ENCODE data around the gene UBAC1.

DNA sequence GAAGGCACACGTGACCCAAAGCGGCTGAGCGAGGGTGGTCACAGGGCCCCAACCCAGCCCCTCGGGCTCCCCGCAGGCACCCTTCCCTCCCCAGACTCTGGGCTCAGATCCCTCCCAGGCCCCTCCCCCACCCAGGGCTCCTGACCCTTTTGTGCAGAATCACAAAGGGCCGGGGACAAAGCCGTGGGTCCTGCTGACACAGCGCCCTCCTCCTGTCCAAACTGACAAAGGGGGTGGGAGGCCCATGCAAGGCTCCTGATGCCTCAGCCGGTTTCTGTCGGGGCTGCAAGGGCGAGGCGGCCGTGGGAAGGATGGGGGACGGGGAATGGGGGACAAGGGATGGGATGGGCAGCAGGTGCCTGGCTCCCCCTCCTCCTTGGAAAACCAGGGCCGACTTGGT is 43.5 kb upstream of the UBAC1 start:
- TF ChIP-seq, protein P1, sequence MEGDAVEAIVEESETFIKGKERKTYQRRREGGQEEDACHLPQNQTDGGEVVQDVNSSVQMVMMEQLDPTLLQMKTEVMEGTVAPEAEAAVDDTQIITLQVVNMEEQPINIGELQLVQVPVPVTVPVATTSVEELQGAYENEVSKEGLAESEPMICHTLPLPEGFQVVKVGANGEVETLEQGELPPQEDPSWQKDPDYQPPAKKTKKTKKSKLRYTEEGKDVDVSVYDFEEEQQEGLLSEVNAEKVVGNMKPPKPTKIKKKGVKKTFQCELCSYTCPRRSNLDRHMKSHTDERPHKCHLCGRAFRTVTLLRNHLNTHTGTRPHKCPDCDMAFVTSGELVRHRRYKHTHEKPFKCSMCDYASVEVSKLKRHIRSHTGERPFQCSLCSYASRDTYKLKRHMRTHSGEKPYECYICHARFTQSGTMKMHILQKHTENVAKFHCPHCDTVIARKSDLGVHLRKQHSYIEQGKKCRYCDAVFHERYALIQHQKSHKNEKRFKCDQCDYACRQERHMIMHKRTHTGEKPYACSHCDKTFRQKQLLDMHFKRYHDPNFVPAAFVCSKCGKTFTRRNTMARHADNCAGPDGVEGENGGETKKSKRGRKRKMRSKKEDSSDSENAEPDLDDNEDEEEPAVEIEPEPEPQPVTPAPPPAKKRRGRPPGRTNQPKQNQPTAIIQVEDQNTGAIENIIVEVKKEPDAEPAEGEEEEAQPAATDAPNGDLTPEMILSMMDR (IDR thresholded peaks at IDR 0.05; ENCODE audit: low read depth, low read length): no peak
- TF ChIP-seq, protein P2, sequence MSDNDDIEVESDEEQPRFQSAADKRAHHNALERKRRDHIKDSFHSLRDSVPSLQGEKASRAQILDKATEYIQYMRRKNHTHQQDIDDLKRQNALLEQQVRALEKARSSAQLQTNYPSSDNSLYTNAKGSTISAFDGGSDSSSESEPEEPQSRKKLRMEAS (IDR thresholded peaks at IDR 0.05; ENCODE audit: low read depth, low read length): no peak
- no peak for TF ChIP-seq POLR2A (IDR thresholded peaks at IDR 0.05; ENCODE audit: extremely low read depth, insufficient read length)
